ENCODE data around the gene IL17C.

Gene IL17C

DNA sequence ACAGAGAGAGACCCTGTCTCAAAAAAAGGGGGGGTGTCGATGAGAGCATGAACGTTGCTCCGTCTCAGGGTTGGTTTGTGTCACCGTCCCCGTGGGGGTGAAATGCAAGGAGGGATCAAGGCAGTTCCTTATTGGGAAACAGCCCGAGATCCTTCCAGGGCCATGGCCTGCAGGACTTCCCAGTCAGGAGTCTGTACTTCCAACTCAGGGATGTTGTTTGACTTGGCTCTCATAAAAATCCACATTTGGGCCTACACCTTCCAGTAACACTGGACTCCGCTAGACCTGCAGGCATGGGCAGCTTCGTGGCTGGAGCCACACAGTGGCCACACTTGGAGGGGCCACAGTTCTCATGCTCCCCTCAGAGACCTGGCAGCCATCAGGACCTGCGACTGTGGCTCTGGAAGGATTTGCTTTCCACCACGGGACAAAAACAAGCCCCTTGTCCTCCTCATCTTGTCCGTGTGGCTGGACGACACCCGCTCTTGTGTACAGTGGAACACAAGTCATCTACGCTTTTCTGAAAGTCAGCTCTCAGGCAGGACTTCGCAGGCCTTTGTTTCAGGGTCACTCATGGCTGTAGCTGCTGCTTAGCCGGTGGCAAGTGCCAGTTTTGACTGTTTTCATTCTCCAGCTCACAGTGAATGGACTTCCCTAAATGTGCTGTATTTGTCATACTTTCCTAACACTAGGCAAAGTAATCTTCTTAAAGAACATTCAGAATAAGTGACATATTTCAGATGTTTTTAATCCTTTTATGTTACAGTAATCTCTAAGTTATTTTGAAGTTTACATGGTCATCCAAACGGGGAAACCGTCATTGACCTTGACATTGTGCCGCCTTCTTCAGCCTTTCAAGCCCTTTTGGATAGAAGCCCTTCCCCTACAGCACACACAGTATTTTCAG is 24.2 kb upstream of the IL17C start:
- no peak for DNase-seq
- no peak overlapping the region for H3K4me3 ChIP-seq (ENCODE audit: low read depth in 1 of 2, low read length in 2 of 2)
- no peak overlapping the region for H3K9ac ChIP-seq (ENCODE audit: low read depth, low read length)
- peaks cover 93% of the 10 kb centered on the region for H3K36me3 ChIP-seq (ENCODE audit: insufficient read depth, low read length)
- H3K27me3 ChIP-seq (ENCODE audit: insufficient read depth, low read length, poor library complexity) = no peaks in the 10 kb centered on the region
- peaks cover 64% of the 10 kb centered on the region for H3K79me2 ChIP-seq (ENCODE audit: insufficient read depth, low read length)
- no peaks in the 10 kb centered on the region for H3K9me3 ChIP-seq (ENCODE audit: insufficient read depth, low read length, severe bottlenecking)
- no peak overlapping the region for H2AFZ ChIP-seq (ENCODE audit: low read depth, low read length)
- peaks cover 69% of the 10 kb centered on the region for H4K20me1 ChIP-seq (ENCODE audit: insufficient read depth, low read length)
- no peak for ATAC-seq (ENCODE audit: insufficient read depth, low read depth)
- TF ChIP-seq, protein P1, sequence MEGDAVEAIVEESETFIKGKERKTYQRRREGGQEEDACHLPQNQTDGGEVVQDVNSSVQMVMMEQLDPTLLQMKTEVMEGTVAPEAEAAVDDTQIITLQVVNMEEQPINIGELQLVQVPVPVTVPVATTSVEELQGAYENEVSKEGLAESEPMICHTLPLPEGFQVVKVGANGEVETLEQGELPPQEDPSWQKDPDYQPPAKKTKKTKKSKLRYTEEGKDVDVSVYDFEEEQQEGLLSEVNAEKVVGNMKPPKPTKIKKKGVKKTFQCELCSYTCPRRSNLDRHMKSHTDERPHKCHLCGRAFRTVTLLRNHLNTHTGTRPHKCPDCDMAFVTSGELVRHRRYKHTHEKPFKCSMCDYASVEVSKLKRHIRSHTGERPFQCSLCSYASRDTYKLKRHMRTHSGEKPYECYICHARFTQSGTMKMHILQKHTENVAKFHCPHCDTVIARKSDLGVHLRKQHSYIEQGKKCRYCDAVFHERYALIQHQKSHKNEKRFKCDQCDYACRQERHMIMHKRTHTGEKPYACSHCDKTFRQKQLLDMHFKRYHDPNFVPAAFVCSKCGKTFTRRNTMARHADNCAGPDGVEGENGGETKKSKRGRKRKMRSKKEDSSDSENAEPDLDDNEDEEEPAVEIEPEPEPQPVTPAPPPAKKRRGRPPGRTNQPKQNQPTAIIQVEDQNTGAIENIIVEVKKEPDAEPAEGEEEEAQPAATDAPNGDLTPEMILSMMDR (IDR thresholded peaks at IDR 0.05; ENCODE audit: borderline replicate concordance, extremely low read depth, low read length, poor library complexity, severe bottlenecking) = no peak
- TF ChIP-seq EZH2 (IDR thresholded peaks at IDR 0.05; ENCODE audit: borderline replicate concordance, low read depth, low read length, severe bottlenecking) = no peak
- no peak overlapping the region for H3K4me2 ChIP-seq (ENCODE audit: insufficient read depth, low read length)
- no peaks in the 10 kb centered on the region for H3K4me1 ChIP-seq (ENCODE audit: insufficient read depth, low read length)
- no peak overlapping the region for H3K27ac ChIP-seq (ENCODE audit: low read length)

DNA sequence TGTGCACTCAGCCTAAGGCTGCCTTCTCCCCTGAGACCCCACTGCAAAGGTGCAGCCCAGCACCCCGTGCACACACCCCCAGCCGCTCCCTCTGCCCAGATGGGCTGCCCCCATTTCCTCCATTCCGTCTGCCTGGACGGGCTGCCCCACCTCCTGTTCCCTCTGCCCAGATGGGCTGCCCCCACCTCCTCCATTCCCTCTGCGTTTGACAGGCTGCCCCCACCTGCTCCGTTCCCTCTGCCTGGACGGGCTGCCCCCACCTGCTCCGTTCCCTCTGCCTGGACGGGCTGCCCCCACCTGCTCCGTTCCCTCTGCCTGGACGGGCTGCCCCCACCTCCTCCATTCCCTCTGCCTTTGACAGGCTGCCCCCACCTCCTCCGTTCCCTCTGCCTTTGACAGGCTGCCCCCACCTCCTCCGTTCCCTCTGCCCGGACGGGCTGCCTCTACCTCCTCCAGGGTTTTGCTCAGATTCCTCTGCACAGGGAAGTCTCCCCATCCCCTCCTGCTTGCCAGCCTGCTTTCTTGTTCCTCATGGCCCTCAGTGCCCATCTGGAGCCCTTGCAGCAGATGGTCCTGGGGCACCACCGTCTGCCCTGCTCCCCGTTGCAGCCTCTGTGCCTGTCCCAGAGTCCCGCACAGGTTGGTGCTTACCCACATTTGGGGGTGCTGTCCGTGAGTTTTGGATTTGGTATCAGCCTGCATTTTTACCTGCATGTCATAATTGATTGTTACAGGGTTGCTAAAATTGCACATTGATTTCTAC is 23.4 kb upstream of the IL17C start:
- H3K4me2 ChIP-seq (ENCODE audit: insufficient read depth, low read length) = no peak overlapping the region

DNA sequence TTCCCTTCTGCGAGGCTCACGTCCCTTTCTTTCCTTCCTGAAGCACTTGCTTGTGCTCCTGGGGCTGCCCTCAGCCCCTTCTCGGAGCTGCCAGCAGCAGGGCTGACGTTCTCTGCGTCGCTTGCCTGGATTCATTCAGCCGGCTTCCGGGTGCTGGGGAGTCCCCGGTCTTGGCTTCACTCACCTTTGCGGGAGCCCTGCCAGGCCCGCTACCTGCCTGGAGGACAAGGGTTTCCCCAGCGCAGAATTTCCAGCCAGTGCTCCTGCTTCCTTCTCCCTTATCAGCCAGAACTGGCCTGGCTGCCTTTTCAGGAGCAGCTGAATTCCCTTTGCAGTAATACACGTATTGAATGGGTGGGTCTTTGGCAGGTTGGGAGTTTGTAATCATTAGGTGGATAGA is 22.1 kb upstream of the IL17C start:
- no peak overlapping the region for H3K27ac ChIP-seq (ENCODE audit: low read length)
- ATAC-seq (ENCODE audit: insufficient read depth, low read depth) (no peak), DNase-seq (no peak)
- no peak overlapping the region for H2AFZ ChIP-seq (ENCODE audit: low read depth, low read length)
- H4K20me1 ChIP-seq (ENCODE audit: insufficient read depth, low read length) = peaks cover 68% of the 10 kb centered on the region
- no peak overlapping the region for H3K9ac ChIP-seq (ENCODE audit: low read depth, low read length)
- peaks cover 85% of the 10 kb centered on the region for H3K36me3 ChIP-seq (ENCODE audit: insufficient read depth, low read length)
- H3K79me2 ChIP-seq (ENCODE audit: insufficient read depth, low read length) = peaks cover 71% of the 10 kb centered on the region
- no peak overlapping the region for H3K4me2 ChIP-seq (ENCODE audit: insufficient read depth, low read length)
- no peaks in the 10 kb centered on the region for H3K9me3 ChIP-seq (ENCODE audit: insufficient read depth, low read length, severe bottlenecking)
- no peaks in the 10 kb centered on the region for H3K4me1 ChIP-seq (ENCODE audit: insufficient read depth, low read length)
- TF ChIP-seq EZH2 (IDR thresholded peaks at IDR 0.05; ENCODE audit: borderline replicate concordance, low read depth, low read length, severe bottlenecking) = no peak
- H3K27me3 ChIP-seq (ENCODE audit: insufficient read depth, low read length, poor library complexity) = no peaks in the 10 kb centered on the region
- H3K4me3 ChIP-seq (ENCODE audit: low read depth in 1 of 2, low read length in 2 of 2) = no peak overlapping the region

More for the DNA sequence above, 23.4 kb upstream of the IL17C start:
- Histone ChIP-seq H3K79me2 (ENCODE audit: insufficient read depth, low read length) (peaks cover 70% of the 10 kb centered on the region), H3K9ac (ENCODE audit: low read depth, low read length) (no peak overlapping the region), H3K4me3 (ENCODE audit: low read depth in 1 of 2, low read length in 2 of 2) (no peak overlapping the region), H4K20me1 (ENCODE audit: insufficient read depth, low read length) (peaks cover 73% of the 10 kb centered on the region), H3K27me3 (ENCODE audit: insufficient read depth, low read length, poor library complexity) (no peaks in the 10 kb centered on the region), H3K27ac (ENCODE audit: low read length) (no peak overlapping the region), H3K36me3 (ENCODE audit: insufficient read depth, low read length) (peaks cover 95% of the 10 kb centered on the region), H3K4me1 (ENCODE audit: insufficient read depth, low read length) (no peaks in the 10 kb centered on the region), H2AFZ (ENCODE audit: low read depth, low read length) (no peak overlapping the region), H3K9me3 (ENCODE audit: insufficient read depth, low read length, severe bottlenecking) (no peaks in the 10 kb centered on the region)
- no peak for ATAC-seq (ENCODE audit: insufficient read depth, low read depth)
- no peak for DNase-seq
- TF ChIP-seq EZH2 (IDR thresholded peaks at IDR 0.05; ENCODE audit: borderline replicate concordance, low read depth, low read length, severe bottlenecking) = no peak

DNA sequence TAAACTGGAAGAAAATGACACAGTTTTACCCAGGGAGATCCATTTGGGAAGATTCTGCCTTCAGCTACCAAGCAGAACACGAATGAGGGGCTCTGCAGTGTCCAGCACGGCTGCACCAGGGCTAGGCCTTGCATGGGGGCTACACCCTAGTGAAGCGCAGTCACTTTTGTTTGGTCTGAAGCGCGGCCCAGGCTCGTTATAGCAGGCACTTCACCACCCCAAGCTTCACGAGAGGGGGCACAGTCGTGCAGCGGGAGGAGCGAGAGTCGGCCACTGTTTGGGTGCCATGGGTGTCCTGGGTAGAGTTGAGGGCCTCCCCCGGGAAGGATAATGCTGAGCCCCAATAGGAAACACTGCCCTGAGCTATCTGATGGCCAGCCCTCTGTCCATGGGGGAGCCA is 21.6 kb upstream of the IL17C start:
- Histone ChIP-seq H4K20me1 (ENCODE audit: insufficient read depth, low read length) (peaks cover 64% of the 10 kb centered on the region), H3K27ac (ENCODE audit: low read length) (no peak overlapping the region), H3K27me3 (ENCODE audit: insufficient read depth, low read length, poor library complexity) (no peaks in the 10 kb centered on the region), H2AFZ (ENCODE audit: low read depth, low read length) (no peak overlapping the region), H3K36me3 (ENCODE audit: insufficient read depth, low read length) (peaks cover 84% of the 10 kb centered on the region), H3K9me3 (ENCODE audit: insufficient read depth, low read length, severe bottlenecking) (no peaks in the 10 kb centered on the region), H3K4me2 (ENCODE audit: insufficient read depth, low read length) (no peak overlapping the region), H3K79me2 (ENCODE audit: insufficient read depth, low read length) (peaks cover 68% of the 10 kb centered on the region), H3K4me1 (ENCODE audit: insufficient read depth, low read length) (no peaks in the 10 kb centered on the region), H3K9ac (ENCODE audit: low read depth, low read length) (no peak overlapping the region), H3K4me3 (ENCODE audit: low read depth in 1 of 2, low read length in 2 of 2) (no peak overlapping the region)
- TF ChIP-seq, protein P1 (IDR thresholded peaks at IDR 0.05; ENCODE audit: borderline replicate concordance, extremely low read depth, low read length, poor library complexity, severe bottlenecking) = no peak
- TF ChIP-seq EZH2 (IDR thresholded peaks at IDR 0.05; ENCODE audit: borderline replicate concordance, low read depth, low read length, severe bottlenecking) = no peak
- ATAC-seq (ENCODE audit: insufficient read depth, low read depth) (no peak), DNase-seq (no peak)
